Loucy (cell line): Measurements from ENCODE around the gene LHX4.

Experiments used
- H2AFZ ChIP-seq: fragments of 200-600 bp; sonication (generic); 2 replicates; pipeline ENCODE4 v1.6.0; 2016; ENCODE audit warnings: antibody characterized with exemption, mild to moderate bottlenecking, low read length, moderate library complexity
- H3F3A ChIP-seq: fragments of 200-600 bp; 2 replicates; pipeline ENCODE4 v1.6.0; 2016; ENCODE audit warnings: antibody characterized with exemption, low read depth, mild to moderate bottlenecking
- H3K27me3 ChIP-seq: fragments of 200-600 bp; sonication (generic); 2 replicates; pipeline ENCODE4 v1.6.1; 2014; ENCODE audit warnings: low read length, mild to moderate bottlenecking; ENCODE audit not compliant: insufficient read depth, poor library complexity, severe bottlenecking
- H3K36me3 ChIP-seq: fragments of 200-600 bp; sonication (generic); 2 replicates; pipeline ENCODE4 v1.6.1; 2016; ENCODE audit warnings: low read length; ENCODE audit not compliant: insufficient read depth
- H3K4me1 ChIP-seq: fragments of 200-600 bp; sonication (generic); 2 replicates; pipeline ENCODE4 v1.5.1; 2014; ENCODE audit warnings: low read length, mild to moderate bottlenecking; ENCODE audit not compliant: insufficient read depth, poor library complexity, severe bottlenecking
- H3K4me2 ChIP-seq: fragments of 200-600 bp; sonication (generic); 2 replicates; pipeline ENCODE4 v1.6.0; 2014; ENCODE audit warnings: antibody characterized with exemption, low read length, low read depth, mild to moderate bottlenecking; ENCODE audit not compliant: poor library complexity, severe bottlenecking
- H3K4me3 ChIP-seq: fragments of 200-600 bp; sonication (generic); 2 replicates; pipeline ENCODE4 v1.5.1; 2014; ENCODE audit warnings: low read length, mild to moderate bottlenecking, mixed read lengths; ENCODE audit not compliant: poor library complexity, severe bottlenecking
- H3K79me2 ChIP-seq: fragments of 200-600 bp; sonication (generic); 2 replicates; pipeline ENCODE4 v1.6.1; 2014; ENCODE audit warnings: low read length; ENCODE audit not compliant: insufficient read depth
- H3K9ac ChIP-seq: fragments of 200-600 bp; sonication (generic); 2 replicates; pipeline ENCODE4 v1.6.0; 2014; ENCODE audit warnings: mild to moderate bottlenecking, low read depth, low read length, moderate library complexity; ENCODE audit not compliant: poor library complexity, severe bottlenecking
- H3K9me2 ChIP-seq: fragments of 200-600 bp; sonication (generic); replicated peaks from 2 replicates; pipeline ENCODE4 v1.6.1; 2016; ENCODE audit warnings: low read depth, low read length, mixed read lengths
- H3K9me3 ChIP-seq: fragments of 200-600 bp; sonication (generic); 2 replicates; pipeline ENCODE4 v1.6.1; 2014; ENCODE audit warnings: mild to moderate bottlenecking, antibody characterized with exemption, low read length, low read depth; ENCODE audit not compliant: insufficient read depth
- H4K20me1 ChIP-seq: fragments of 200-600 bp; sonication (generic); 2 replicates; pipeline ENCODE4 v1.6.0; 2014; ENCODE audit warnings: antibody characterized with exemption, low read length, mild to moderate bottlenecking; ENCODE audit not compliant: insufficient read depth, poor library complexity, severe bottlenecking
- EZH2phosphoT487 ChIP-seq: fragments of 200-600 bp; IDR thresholded peaks from 2 replicates; pipeline ENCODE4 v1.6.1; 2018; ENCODE audit warnings: antibody characterized with exemption, mild to moderate bottlenecking, moderate library complexity, borderline replicate concordance
- TF ChIP-seq, protein P1 (sequence below): fragments of 200-600 bp; sonication (generic); conservative IDR thresholded peaks from 2 replicates; pipeline ENCODE4 v1.5.1; 2014; ENCODE audit warnings: mild to moderate bottlenecking, antibody characterized with exemption, low read length

LHX4 gene

DNA sequence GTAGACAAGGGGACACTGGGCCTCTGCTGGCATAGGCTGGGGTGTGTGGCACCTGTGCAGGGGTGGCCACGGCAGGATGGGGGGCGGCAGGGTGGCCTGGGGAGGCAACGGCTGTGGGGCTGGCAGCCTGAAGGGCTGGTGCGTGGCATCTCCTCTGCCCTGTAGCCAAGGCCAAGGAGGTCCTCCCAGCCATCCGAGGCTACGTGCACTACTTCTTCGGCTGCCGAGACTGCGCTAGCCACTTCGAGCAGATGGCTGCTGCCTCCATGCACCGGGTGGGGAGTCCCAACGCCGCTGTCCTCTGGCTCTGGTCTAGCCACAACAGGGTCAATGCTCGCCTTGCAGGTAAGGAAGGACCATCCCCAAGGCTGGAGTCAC is 36.0 kb upstream of the LHX4 start:
- Histone ChIP-seq H3K9ac (peak overlapping the region; percentile 86), H4K20me1 (no peaks in the 10 kb centered on the region), H3F3A (no peaks in the 10 kb centered on the region), H3K36me3 (peaks cover 43% of the 10 kb centered on the region), H2AFZ (no peak overlapping the region), H3K4me3 (peak overlapping the region; percentile 63), H3K9me3 (no peaks in the 10 kb centered on the region), H3K79me2 (peaks cover 89% of the 10 kb centered on the region), H3K4me2 (peak overlapping the region; percentile 76), H3K4me1 (peaks cover 89% of the 10 kb centered on the region), H3K9me2 (no peaks in the 10 kb centered on the region), H3K27me3 (no peaks in the 10 kb centered on the region)
- no peak for TF ChIP-seq EZH2phosphoT487
- TF ChIP-seq, protein P1, sequence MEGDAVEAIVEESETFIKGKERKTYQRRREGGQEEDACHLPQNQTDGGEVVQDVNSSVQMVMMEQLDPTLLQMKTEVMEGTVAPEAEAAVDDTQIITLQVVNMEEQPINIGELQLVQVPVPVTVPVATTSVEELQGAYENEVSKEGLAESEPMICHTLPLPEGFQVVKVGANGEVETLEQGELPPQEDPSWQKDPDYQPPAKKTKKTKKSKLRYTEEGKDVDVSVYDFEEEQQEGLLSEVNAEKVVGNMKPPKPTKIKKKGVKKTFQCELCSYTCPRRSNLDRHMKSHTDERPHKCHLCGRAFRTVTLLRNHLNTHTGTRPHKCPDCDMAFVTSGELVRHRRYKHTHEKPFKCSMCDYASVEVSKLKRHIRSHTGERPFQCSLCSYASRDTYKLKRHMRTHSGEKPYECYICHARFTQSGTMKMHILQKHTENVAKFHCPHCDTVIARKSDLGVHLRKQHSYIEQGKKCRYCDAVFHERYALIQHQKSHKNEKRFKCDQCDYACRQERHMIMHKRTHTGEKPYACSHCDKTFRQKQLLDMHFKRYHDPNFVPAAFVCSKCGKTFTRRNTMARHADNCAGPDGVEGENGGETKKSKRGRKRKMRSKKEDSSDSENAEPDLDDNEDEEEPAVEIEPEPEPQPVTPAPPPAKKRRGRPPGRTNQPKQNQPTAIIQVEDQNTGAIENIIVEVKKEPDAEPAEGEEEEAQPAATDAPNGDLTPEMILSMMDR: no peak

DNA sequence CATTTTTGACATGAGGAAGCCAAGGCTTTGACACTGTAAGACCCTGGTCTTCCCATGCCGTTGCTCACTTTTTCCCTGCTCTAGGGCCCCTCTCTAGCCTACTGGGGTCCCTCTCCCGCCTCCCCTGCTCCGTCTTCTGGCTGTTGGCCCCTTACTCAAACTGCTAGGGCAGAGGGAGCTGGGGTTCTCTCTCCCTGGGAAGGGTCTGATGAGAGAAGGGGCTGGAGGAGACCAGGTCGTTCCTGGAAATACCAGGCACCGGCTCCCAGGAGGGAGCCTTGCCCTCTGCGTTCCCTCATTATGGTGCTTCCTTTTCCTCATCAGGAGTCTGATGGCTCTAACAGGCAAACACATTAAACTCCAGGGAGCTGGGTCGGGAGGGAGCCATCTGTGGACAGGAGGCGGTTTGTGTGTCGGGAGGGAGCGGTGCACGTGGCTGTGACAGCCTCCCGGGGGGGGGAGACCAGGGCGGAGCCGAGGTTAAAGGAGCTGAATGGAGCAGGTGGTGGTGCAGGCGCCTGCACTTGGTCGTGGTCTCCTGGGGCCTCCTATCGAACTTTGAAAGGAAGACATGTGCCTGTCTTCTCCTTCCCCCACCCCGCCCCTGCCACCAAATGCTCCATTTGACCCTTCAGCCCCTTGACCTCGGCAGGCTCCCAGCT is 35.4 kb upstream of the LHX4 start:
- Histone ChIP-seq H3K4me3 (peak overlapping the region; percentile 63), H3K9me2 (no peaks in the 10 kb centered on the region), H3K9me3 (no peaks in the 10 kb centered on the region), H3K79me2 (peaks cover 88% of the 10 kb centered on the region), H3K36me3 (peaks cover 43% of the 10 kb centered on the region), H2AFZ (no peak overlapping the region), H3F3A (no peaks in the 10 kb centered on the region), H3K4me2 (peak overlapping the region; percentile 76), H3K4me1 (peaks cover 83% of the 10 kb centered on the region), H4K20me1 (no peaks in the 10 kb centered on the region), H3K9ac (peak overlapping the region; percentile 86), H3K27me3 (no peaks in the 10 kb centered on the region)
- TF ChIP-seq EZH2phosphoT487: no peak
- TF ChIP-seq, protein P1: no peak

DNA sequence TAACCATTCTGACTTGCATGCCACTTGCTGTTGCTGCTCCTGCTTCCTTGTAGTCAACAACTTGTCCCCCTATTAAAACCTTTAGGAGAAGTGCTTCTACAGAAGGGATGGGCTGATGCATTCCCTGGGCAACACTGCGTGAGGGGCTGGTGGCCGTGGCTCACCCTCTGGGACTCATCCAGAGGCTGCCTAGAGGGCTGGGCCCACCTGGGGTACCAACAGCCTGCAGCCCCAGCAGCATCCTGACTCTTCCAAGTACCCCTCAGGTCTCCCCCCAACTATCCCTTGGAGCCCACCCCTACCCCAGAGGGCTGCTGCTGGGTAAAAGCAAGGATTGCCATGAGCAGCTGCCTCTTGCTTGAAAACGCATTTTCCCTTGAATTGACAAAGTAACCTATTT is 34.7 kb upstream of the LHX4 start:
- peak overlapping the region; percentile 86 for H3K9ac ChIP-seq
- peaks cover 36% of the 10 kb centered on the region for H3K36me3 ChIP-seq
- peak overlapping the region; percentile 76 for H3K4me2 ChIP-seq
- peaks cover 76% of the 10 kb centered on the region for H3K4me1 ChIP-seq
- no peaks in the 10 kb centered on the region for H3K9me2 ChIP-seq
- no peaks in the 10 kb centered on the region for H3K27me3 ChIP-seq
- H3F3A ChIP-seq: no peaks in the 10 kb centered on the region
- TF ChIP-seq EZH2phosphoT487: no peak
- TF ChIP-seq, protein P1: no peak
- no peaks in the 10 kb centered on the region for H3K9me3 ChIP-seq
- no peaks in the 10 kb centered on the region for H4K20me1 ChIP-seq
- H3K79me2 ChIP-seq: peaks cover 81% of the 10 kb centered on the region
- no peak overlapping the region for H2AFZ ChIP-seq
- H3K4me3 ChIP-seq: peak overlapping the region; percentile 63
